IgD-negative memory B cell (primary cell): ENCODE data around the gene GRHL3. TPM values are rescaled to one million over a fixed set of nuclear protein-coding genes. Genes with fewer than 3 reads are reported as not detected.

Experiments
- H3K27ac Mint-ChIP-seq, 3 donors: one replicate each; pipeline ENCODE4 v1.8.0; 2020 to 2022; ENCODE audit warnings: mild to moderate bottlenecking in 3 of 3, mixed read lengths in 3 of 3, moderate library complexity in 1 of 3
- H3K27me3 Mint-ChIP-seq: one replicate; pipeline ENCODE4 v1.8.0; 2021; ENCODE audit warnings: mixed read lengths
- H3K36me3 Mint-ChIP-seq: one replicate; pipeline ENCODE4 v1.8.0; 2020; ENCODE audit warnings: mild to moderate bottlenecking, mixed read lengths
- H3K4me1 Mint-ChIP-seq, 3 donors: one replicate each; pipeline ENCODE4 v1.8.0; 2020 to 2022; ENCODE audit warnings: mixed read lengths in 3 of 3, mild to moderate bottlenecking in 1 of 3
- H3K4me3 Mint-ChIP-seq, 4 donors: one replicate each; pipeline ENCODE4 v1.8.0; 2020 to 2022; ENCODE audit warnings: mild to moderate bottlenecking in 4 of 4, mixed read lengths in 4 of 4, moderate library complexity in 3 of 4
- H3K9me3 Mint-ChIP-seq, 3 donors: one replicate each; pipeline ENCODE4 v1.8.0; 2020 to 2021; ENCODE audit warnings: mixed read lengths in 3 of 3, mild to moderate bottlenecking in 1 of 3
- polyA plus RNA-seq: library from polyadenylated mRNA; unstranded; fragments of 300-500 nt; fragmentation: Illumina TruSeq; gene quantifications from one replicate; pipeline ENCODE4 v1.2.3, GENCODE V29; 2021

GRHL3 gene
- polyA plus RNA-seq, 1 donor from 2014 or later = not detected

GRCh38 chr1:24390924-24391782, 72.0 kb downstream of the GRHL3 start:
- Mint-ChIP-seq H3K27me3 (no peaks in the 10 kb centered on the region), H3K9me3 (no peaks in the 10 kb centered on the region), H3K4me1 (peaks cover 38 to 41% (median 39%) of the 10 kb centered on the region in 3 donors), H3K27ac (peak overlapping the region; percentile 87 to 96 (median 96)), H3K4me3 (peak overlapping the region; percentile 52 to 92 (median 79)), H3K36me3 (peaks cover 2% of the 10 kb centered on the region)

- Mint-ChIP-seq H3K27ac (peak overlapping the region; percentile 87 to 96 (median 96)), H3K36me3 (peaks cover under 1% of the 10 kb centered on the region), H3K9me3 (no peaks in the 10 kb centered on the region), H3K4me1 (peaks cover 35 to 37% (median 37%) of the 10 kb centered on the region in 3 donors), H3K4me3 (peak overlapping the region; percentile 52 to 92 (median 79)), H3K27me3 (no peaks in the 10 kb centered on the region)
These were observed 72.9 kb downstream of the GRHL3 start for GRCh38 chr1:24391882-24392603.

- H3K27me3 Mint-ChIP-seq = no peaks in the 10 kb centered on the region
- H3K27ac Mint-ChIP-seq = peak overlapping the region; percentile 87 to 96 (median 96)
- H3K36me3 Mint-ChIP-seq = no peaks in the 10 kb centered on the region
- H3K9me3 Mint-ChIP-seq = no peaks in the 10 kb centered on the region
- peaks cover 35 to 37% (median 37%) of the 10 kb centered on the region in 3 donors for H3K4me1 Mint-ChIP-seq
- peak overlapping the region in 3 of 4 donors; percentile 52 to 92 (median 87) for H3K4me3 Mint-ChIP-seq
These were observed 73.4 kb downstream of the GRHL3 start for GRCh38 chr1:24392604-24392946.

GRCh38 chr1:24392982-24393650, 74.0 kb downstream of the GRHL3 start:
- Mint-ChIP-seq H3K4me3 (peak overlapping the region in 3 of 4 donors; percentile 52 to 92 (median 87)), H3K27ac (peak overlapping the region; percentile 87 to 96 (median 96)), H3K9me3 (no peaks in the 10 kb centered on the region)

GRCh38 chr1:24393892-24394291, 74.7 kb downstream of the GRHL3 start:
- no peaks in the 10 kb centered on the region for H3K9me3 Mint-ChIP-seq
- H3K4me1 Mint-ChIP-seq = peaks cover 35 to 37% (median 37%) of the 10 kb centered on the region in 3 donors
- H3K27me3 Mint-ChIP-seq = no peaks in the 10 kb centered on the region
- H3K27ac Mint-ChIP-seq = peak overlapping the region in 2 of 3 donors; percentile 87 to 96
- no peak overlapping the region for H3K4me3 Mint-ChIP-seq
- H3K36me3 Mint-ChIP-seq = no peaks in the 10 kb centered on the region

More at GRCh38 chr1:24392982-24393650, 74.0 kb downstream of the GRHL3 start:
- Mint-ChIP-seq H3K4me1 (peaks cover 35 to 37% (median 37%) of the 10 kb centered on the region in 3 donors), H3K36me3 (no peaks in the 10 kb centered on the region), H3K27me3 (no peaks in the 10 kb centered on the region)

GRCh38 chr1:24400065-24400464, 80.9 kb downstream of the GRHL3 start:
- H3K4me1 Mint-ChIP-seq = no peaks in the 10 kb centered on the region
- H3K27me3 Mint-ChIP-seq = no peaks in the 10 kb centered on the region
- H3K27ac Mint-ChIP-seq = no peak overlapping the region

GRCh38 chr1:24403806-24404205, 84.6 kb downstream of the GRHL3 start:
- Mint-ChIP-seq H3K4me1 (no peaks in the 10 kb centered on the region), H3K36me3 (peaks cover 5% of the 10 kb centered on the region), H3K27me3 (no peaks in the 10 kb centered on the region), H3K9me3 (peaks cover 0 to 5% (median 0%) of the 10 kb centered on the region in 3 donors), H3K4me3 (no peak overlapping the region), H3K27ac (no peak overlapping the region)

More at GRCh38 chr1:24400065-24400464, 80.9 kb downstream of the GRHL3 start:
- peaks cover 5% of the 10 kb centered on the region for H3K36me3 Mint-ChIP-seq
- H3K4me3 Mint-ChIP-seq = no peak overlapping the region
- H3K9me3 Mint-ChIP-seq = no peaks in the 10 kb centered on the region

Other genes with a start within 250 kb of the GRHL3 start
- gene MYOM3, start 207.2 kb upstream of the GRHL3 start, polyA plus RNA-seq = not detected
- not detected for gene IL22RA1, start 176.2 kb upstream of the GRHL3 start, polyA plus RNA-seq
- gene IFNLR1, start 132.1 kb upstream of the GRHL3 start, polyA plus RNA-seq = 11.5 TPM
- gene STPG1, start 94.4 kb downstream of the GRHL3 start, polyA plus RNA-seq = 5.8 TPM
- 36.3 TPM for gene NIPAL3, start 96.4 kb downstream of the GRHL3 start, polyA plus RNA-seq
- gene RCAN3, start 183.5 kb downstream of the GRHL3 start, polyA plus RNA-seq = 36.1 TPM
- not detected for gene NCMAP, start 236.7 kb downstream of the GRHL3 start, polyA plus RNA-seq